Psoas muscle (tissue), 8 donors: Measurements from ENCODE around the gene NOS2. TPM values are rescaled to one million over a fixed set of nuclear protein-coding genes. Genes with fewer than 3 reads are reported as not detected.

Source experiments
- ATAC-seq, 4 donors: fragments of 200-7000 bp; cut with Tn5 transposase; one replicate each; pipeline ENCODE4 v1.9.1; 2020; ENCODE audit warnings: moderate library complexity in 3 of 4, mild to moderate bottlenecking in 2 of 4
- DNase-seq, 2 donors: peaks; one replicate each; pipeline ENCODE4 v3.0.0-alpha.2; 2020
- H3K27ac ChIP-seq: fragments of 200-600 bp; one replicate; pipeline ENCODE4 v1.8.0; 2022
- H3K27me3 ChIP-seq, 3 donors: fragments of 200-600 bp in 1 of 3; one replicate each; pipeline versions ENCODE4 v1.6.1 to v1.8.0; 2013 to 2022; ENCODE audit warnings: low read length in 2 of 3, mild to moderate bottlenecking in 2 of 3, moderate library complexity in 1 of 3; ENCODE audit not compliant: insufficient read depth in 3 of 3
- H3K36me3 ChIP-seq, 2 donors: fragments of 200-600 bp in 1 of 2; one replicate each; pipeline versions ENCODE4 v1.6.1 to v1.8.0; 2013 to 2022; ENCODE audit warnings: low read depth in 1 of 2, mild to moderate bottlenecking in 1 of 2, moderate library complexity in 1 of 2; ENCODE audit not compliant: insufficient read depth in 1 of 2
- H3K4me1 ChIP-seq: fragments of 200-600 bp; one replicate; pipeline ENCODE4 v1.8.0; 2022
- H3K4me3 ChIP-seq: fragments of 200-600 bp; one replicate; pipeline ENCODE4 v1.8.0; 2022; ENCODE audit warnings: mild to moderate bottlenecking
- H3K9me3 ChIP-seq: fragments of 200-600 bp; one replicate; pipeline ENCODE4 v1.8.0; 2022
- CTCF ChIP-seq: fragments of 200-600 bp; IDR thresholded peaks from one replicate; pipeline ENCODE4 v1.8.0; 2022; ENCODE audit warnings: antibody characterized with exemption
- WGBS, 3 donors: extraction: QIAGEN DNeasy Blood & Tissue Kit; methylation state at CpG; one replicate each; pipeline versions ENCODE4 v1.1.6 to v1.1.7; 2013; 5-methylcytosine and 5-hydroxymethylcytosine counted together
- intact Hi-C, 2 donors: fragments of 100-400 bp; cut with DNase I; formaldehyde crosslinking; loops; one replicate each; pipeline versions ENCODE4 v1.11.0 to v1.14.2; 2022
- polyA plus RNA-seq, 3 donors: library from polyadenylated mRNA; stranded (reverse); fragments of 200-250 nt; gene quantifications; one replicate each; pipeline ENCODE4 v1.2.3, GENCODE V29; 2013
- total RNA-seq, 4 donors: library from RNA; stranded (reverse); fragmentation: NEBNext Ultra II Directional in 2 of 4; extraction: Animal tissue kit (Norgen Biotek cat#: 25700) in 2 of 4; gene quantifications; one replicate each; pipeline versions ENCODE4 v1.2.1 to v1.2.4, GENCODE V29; 2021 to 2023
- donor health status: healthy with polysubstance abuse.
- donor health status: DM: no; HTN: no; CAD: no; lungs with moderate emphysema.
- donor health status: Bipolar disorder and iron deficiency.
- donor health status: healthy.
- donor health status: DM: yes; HTN: yes; CAD: no.
- donor health status: DM: no; HTN: no; CAD: no.
- donor health status: DM: no; HTN: no; CAD: no.
- donor health status: DM: yes; HTN: yes; CAD: no.

NOS2 gene
- total and polyA plus RNA-seq, 7 donors, result 0.06 to 0.79 (median 0.14) TPM

- no peak for ATAC-seq
Measured at GRCh38 chr17:27818401-27819105, 18.2 kb upstream of the NOS2 start.

GRCh38 chr17:27817731-27818130 is 17.4 kb upstream of the NOS2 start:
- no peak overlapping the region for H3K27ac ChIP-seq
- peaks cover 2% of the 10 kb centered on the region for H3K9me3 ChIP-seq
- no peaks in the 10 kb centered on the region for H3K36me3 ChIP-seq
- ATAC-seq (no peak), DNase-seq (no peak)
- no peaks in the 10 kb centered on the region for H3K4me1 ChIP-seq
- 50 to 65% (median 54%) methylated on average over 1 of the region's 1 CpG for WGBS, 3 donors
- no peak overlapping the region for H3K4me3 ChIP-seq
- no peaks in the 10 kb centered on the region for H3K27me3 ChIP-seq
- no peak for TF ChIP-seq CTCF
- intact Hi-C loops, result no loop called here

More at GRCh38 chr17:27818401-27819105, 18.2 kb upstream of the NOS2 start:
- no peak overlapping the region for H3K27ac ChIP-seq
- H3K4me3 ChIP-seq, result no peak overlapping the region
- intact Hi-C loops, result no loop called here
- no peaks in the 10 kb centered on the region for H3K36me3 ChIP-seq
- no peak for TF ChIP-seq CTCF
- DNase-seq, result no peak
- WGBS, 3 donors, result 31 to 58% (median 40%) methylated on average over 7 of the region's 7 CpGs
- no peaks in the 10 kb centered on the region for H3K4me1 ChIP-seq
- H3K9me3 ChIP-seq, result peaks cover 2% of the 10 kb centered on the region
- H3K27me3 ChIP-seq, result no peaks in the 10 kb centered on the region

- H3K4me3 ChIP-seq, result no peak overlapping the region
- TF ChIP-seq CTCF, result no peak
- ATAC-seq, result no peak
- H3K4me1 ChIP-seq, result no peaks in the 10 kb centered on the region
- H3K9me3 ChIP-seq, result no peaks in the 10 kb centered on the region
- H3K27me3 ChIP-seq, result no peaks in the 10 kb centered on the region
- H3K36me3 ChIP-seq, result no peaks in the 10 kb centered on the region
- no peak overlapping the region for H3K27ac ChIP-seq
- WGBS, 3 donors, result 93 to 97% (median 94%) methylated on average over 3 of the region's 3 CpGs
- intact Hi-C loops, result no loop called here
- no peak for DNase-seq
Measured at GRCh38 chr17:27816946-27817345, 16.6 kb upstream of the NOS2 start.

GRCh38 chr17:27811961-27812360 is 11.6 kb upstream of the NOS2 start:
- no peak for TF ChIP-seq CTCF
- Histone ChIP-seq H3K4me1 (no peaks in the 10 kb centered on the region), H3K4me3 (no peak overlapping the region), H3K9me3 (no peaks in the 10 kb centered on the region), H3K36me3 (no peaks in the 10 kb centered on the region), H3K27me3 (no peaks in the 10 kb centered on the region), H3K27ac (no peak overlapping the region)
- DNase-seq (no peak), ATAC-seq (no peak)
- intact Hi-C loops, result no loop called here
- 83 to 90% (median 87%) methylated on average over 6 of the region's 6 CpGs for WGBS, 3 donors
